GM10266 (cell line): ENCODE measurements around the gene MARF1.

ENCODE experiments used
- DNase-seq: peaks from one replicate; pipeline ENCODE4 v3.0.0; 2012; ENCODE audit errors: extremely low spot score
- CTCF ChIP-seq: IDR thresholded peaks from 2 replicates; pipeline ENCODE4 v1.5.1; 2012; ENCODE audit warnings: mild to moderate bottlenecking, low read depth; ENCODE audit not compliant: control insufficient read depth, insufficient read depth; ENCODE audit errors: missing control alignments

Gene MARF1

DNA sequence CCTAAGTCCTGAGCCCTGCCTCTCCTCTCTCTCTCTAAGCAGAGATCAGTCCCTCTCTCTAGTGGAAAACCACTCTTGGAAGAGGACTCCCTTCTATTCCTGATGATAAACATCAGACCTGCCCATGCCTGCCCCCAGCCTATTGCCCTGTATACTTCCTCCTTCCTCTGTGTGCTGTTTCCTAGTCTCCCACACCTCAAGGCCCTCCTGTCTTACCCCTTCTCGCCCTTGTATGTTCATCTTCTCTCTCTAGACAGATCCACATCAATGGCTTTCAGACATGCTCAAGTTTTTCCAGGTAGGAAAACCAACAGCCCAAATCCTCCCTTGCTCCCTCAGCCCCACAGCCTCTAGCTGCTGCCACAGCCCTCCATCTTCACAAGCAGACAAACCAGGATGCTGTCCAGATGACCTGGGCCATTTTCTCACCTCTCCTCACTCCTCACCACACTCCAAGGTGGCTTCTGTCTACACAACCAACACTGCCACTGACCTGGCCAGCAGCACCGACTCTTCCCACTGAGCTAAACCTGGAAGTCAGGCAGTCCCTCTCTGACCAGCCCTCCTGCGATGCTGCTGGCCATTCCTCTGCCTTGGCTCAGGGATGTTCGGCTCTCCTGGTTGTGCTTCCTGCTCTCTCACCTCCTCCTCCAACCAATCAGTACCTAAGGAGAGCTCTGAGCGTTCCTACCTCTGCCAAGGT lies 36.3 kb downstream of the MARF1 start:
- DNase-seq: no peak

GRCh38 chr16:15605839-15606517 lies 37.0 kb downstream of the MARF1 start:
- TF ChIP-seq CTCF: no peak
- no peak for DNase-seq

More for the DNA sequence above, 36.3 kb downstream of the MARF1 start:
- no peak for TF ChIP-seq CTCF

DNA sequence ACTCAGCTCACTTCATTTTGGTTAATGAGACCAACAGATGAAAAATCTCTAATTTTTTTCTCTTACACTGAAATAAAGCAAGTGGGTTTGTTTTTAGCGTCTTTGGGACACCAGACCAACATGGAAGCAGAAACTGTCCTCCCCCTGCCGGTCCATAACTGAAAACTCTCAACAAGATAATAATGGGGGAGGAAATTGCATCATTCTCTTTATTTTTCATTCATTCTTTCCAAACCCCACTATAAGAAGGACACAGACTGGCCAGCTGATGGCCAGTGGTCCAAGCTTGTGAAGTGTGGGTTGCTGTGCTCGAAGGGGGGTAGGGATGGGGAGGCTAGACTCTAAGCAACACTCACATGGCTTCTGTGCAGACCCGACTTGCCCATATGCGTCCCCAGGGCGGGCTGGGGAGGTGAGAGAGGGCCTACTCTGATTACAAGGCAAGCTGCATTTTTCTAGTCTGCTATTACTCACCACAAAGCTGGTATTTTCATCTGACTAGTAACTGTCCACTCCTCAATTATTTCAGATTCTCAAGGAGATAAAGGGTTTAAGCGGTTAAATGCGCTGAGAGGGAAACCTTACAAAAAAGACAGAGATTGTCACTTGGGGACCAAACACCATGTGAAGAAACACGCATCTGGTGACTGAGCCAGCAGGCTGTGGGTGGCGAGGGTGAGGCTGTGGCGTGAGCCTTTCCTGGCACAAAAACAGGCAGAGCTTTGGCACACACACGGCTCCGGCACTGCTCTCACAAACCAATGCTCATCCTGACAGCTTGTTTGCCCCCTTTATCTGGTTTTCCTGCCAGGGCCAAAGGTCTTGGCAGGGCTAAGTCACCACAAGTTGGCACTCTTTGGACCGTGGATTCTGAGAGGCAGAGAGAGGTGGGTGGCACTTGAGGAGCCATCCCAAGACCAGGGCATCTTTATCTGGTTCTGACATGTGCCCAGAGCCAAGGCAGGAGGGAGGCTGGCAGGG lies 38.2 kb downstream of the MARF1 start:
- DNase-seq: no peak
- TF ChIP-seq CTCF: no peak

DNA sequence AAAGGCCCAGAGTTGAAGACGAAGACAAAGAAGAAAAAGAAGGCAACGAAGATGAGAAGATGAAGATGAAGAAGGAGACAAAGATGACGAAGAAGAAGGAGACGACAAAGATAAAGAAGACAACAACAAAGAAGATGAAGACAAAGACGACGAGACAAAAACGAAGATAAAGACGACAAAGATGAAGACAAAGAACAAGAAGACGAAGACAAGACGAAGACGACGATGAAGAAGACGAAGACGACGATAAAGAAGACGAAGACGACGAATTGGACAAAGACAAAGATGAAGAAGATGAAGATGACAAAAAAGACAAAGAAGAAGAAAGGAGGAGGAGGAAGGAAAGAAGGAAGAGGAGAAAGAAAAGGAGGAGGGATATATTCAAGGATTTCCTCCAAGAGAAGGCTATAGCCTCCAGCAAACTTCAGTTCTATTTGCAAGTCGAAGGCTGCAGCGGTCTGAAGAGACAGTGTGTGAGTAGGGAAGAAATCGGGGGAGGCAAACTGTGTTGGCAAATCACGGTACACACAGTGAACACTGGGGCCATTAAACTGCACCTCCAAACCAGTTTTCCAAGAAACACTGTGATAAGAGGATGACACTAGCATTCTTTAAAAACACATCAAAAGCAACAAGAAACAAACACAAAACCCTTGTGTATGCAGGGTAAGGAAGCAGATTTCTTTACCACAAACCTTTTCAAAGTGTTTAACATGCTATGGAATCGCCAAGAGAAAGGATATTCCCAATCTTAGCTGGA lies 40.5 kb downstream of the MARF1 start:
- DNase-seq: no peak
- TF ChIP-seq CTCF: no peak

DNA sequence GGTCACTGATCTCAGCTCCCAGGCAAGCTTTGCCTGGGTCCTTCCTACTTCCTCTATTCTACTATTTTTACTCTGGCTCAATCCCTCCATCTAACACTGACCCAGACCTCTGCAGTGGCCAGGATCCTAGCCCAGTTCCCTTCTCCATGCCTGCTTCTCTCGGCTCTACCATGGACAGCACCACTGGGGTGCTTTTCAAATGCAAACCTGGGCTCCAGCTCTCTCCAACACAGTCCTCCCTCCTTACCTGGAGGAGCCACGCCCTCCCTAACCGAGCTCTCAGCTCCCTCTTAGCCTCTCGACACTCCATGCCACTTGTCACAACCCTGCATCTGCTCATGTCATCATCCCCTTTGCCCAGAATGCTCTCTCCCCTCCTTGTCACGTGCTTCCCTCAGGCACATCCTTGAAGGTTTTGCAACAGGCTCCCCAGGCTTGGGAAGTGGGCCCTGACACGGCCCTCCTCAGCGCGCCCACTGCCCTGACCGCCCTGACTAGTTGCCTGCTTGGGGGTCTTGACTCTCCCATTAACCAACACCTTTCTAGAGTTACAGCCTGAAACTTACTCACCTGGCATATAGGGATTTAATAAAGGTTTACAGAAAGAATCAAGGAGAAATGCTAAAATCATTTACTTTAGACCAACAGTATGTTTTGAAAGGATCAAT lies 41.6 kb downstream of the MARF1 start:
- no peak for DNase-seq
- no peak for TF ChIP-seq CTCF

DNA sequence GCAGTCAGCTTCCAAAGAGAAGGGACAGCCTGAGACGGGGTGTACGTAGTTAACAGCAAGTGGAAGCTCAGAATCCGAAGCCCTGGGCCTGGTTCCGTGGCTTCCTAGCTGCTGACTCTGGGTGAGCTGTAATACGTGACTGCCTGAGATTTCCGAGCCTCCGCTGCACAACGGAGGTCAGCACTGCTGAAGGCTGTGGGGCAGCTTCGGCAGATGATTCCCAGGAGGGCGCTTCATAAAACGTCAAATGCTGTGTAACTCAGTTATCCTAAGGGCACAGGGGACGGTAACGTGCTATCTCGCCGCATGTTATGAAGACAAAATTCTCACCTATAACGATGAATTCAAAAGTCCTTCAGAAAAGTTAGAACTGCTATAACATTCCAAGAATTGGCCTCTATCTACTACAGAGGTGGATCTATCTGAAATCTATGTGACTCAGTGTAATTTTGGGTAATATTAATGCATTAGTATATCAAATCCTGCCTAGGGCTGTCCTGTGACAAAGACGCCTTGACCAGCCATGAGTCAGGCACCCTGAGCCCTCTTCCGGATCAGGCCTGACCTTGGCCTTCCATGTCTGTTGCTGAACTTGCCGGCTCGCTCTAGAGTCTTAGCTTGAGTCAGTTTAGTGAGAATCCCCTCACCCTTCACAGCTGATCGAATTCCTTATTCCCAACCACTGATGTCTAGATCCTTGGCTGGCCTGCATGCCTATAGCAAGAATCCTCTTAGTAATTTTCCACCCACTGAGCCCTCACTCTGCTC lies 43.5 kb downstream of the MARF1 start:
- no peak for DNase-seq
- no peak for TF ChIP-seq CTCF
